GM21528 (cell line): ENCODE measurements around the gene TLE7.
A peak's percentile ranks its signal among the peaks of the same experiment; 100 is the strongest.

Experiments
- ATAC-seq: cut with Tn5 transposase; IDR thresholded peaks from one replicate; pipeline ENCODE4 v1.9.1; 2021; ENCODE audit warnings: mild to moderate bottlenecking, moderate library complexity; ENCODE audit not compliant: unreplicated experiment, low FRiP score

TLE7 gene

GRCh38 chr16:71442051-71442440 lies at the start of gene TLE7:
TLE7 (minus strand) TSS chr16:71442054; CDS start chr16:71433324, 8,730 bp downstream.
- no peak for ATAC-seq

- no peak for ATAC-seq
These were observed 49.2 kb upstream of the TLE7 start for GRCh38 chr16:71491054-71491453.

GRCh38 chr16:71490361-71490760 lies 48.5 kb upstream of the TLE7 start:
- ATAC-seq = no peak

- ATAC-seq = no peak
These were observed 47.3 kb upstream of the TLE7 start, which contains the start of gene ZNF19 for GRCh38 chr16:71489122-71489521. ZNF19 (minus strand) TSS chr16:71489324; CDS start chr16:71482114, 7,210 bp downstream.

GRCh38 chr16:71484006-71484893 lies 42.4 kb upstream of the TLE7 start:
- ATAC-seq = peak; percentile 92

GRCh38 chr16:71482569-71482968 lies 40.7 kb upstream of the TLE7 start:
- no peak for ATAC-seq

GRCh38 chr16:71480956-71481355 lies 39.1 kb upstream of the TLE7 start:
- ATAC-seq = no peak

- no peak for ATAC-seq
These were observed 37.6 kb upstream of the TLE7 start for GRCh38 chr16:71479420-71479819.

- no peak for ATAC-seq
These were observed 34.7 kb upstream of the TLE7 start for GRCh38 chr16:71476457-71477124.

GRCh38 chr16:71474864-71475263 lies 33.0 kb upstream of the TLE7 start:
- no peak for ATAC-seq

- ATAC-seq = no peak
These were observed 32.0 kb upstream of the TLE7 start for GRCh38 chr16:71473891-71474290.

GRCh38 chr16:71472931-71473330 lies 31.1 kb upstream of the TLE7 start:
- ATAC-seq = no peak

- no peak for ATAC-seq
These were observed 30.2 kb upstream of the TLE7 start for GRCh38 chr16:71472051-71472450.

- no peak for ATAC-seq
These were observed 26.0 kb upstream of the TLE7 start for GRCh38 chr16:71467810-71468209.

- no peak for ATAC-seq
These were observed 22.4 kb upstream of the TLE7 start for GRCh38 chr16:71464231-71464630.

GRCh38 chr16:71461686-71462648 lies 20.1 kb upstream of the TLE7 start, which contains the start of gene ZNF23:
ZNF23 (minus strand) TSS chr16:71462247; CDS start chr16:71456796, 5,451 bp downstream.
- ATAC-seq = peak; percentile 92

- ATAC-seq = no peak
These were observed 19.1 kb upstream of the TLE7 start for GRCh38 chr16:71460941-71461340.

GRCh38 chr16:71460236-71460635 lies 18.4 kb upstream of the TLE7 start:
- no peak for ATAC-seq

- ATAC-seq = no peak
These were observed 17.7 kb upstream of the TLE7 start for GRCh38 chr16:71459510-71459909.

- no peak for ATAC-seq
These were observed 14.9 kb upstream of the TLE7 start for GRCh38 chr16:71456801-71457200.
